Panc1 (cell line): Measurements from ENCODE around the gene CDK5RAP3. TPM values are rescaled to one million over a fixed set of nuclear protein-coding genes. Genes with fewer than 3 reads are reported as not detected.

Experiments
- ATAC-seq: fragments of 200-7000 bp; cut with Tn5 transposase; 2 replicates; pipeline ENCODE4 v1.9.1; 2020; ENCODE audit warnings: mild to moderate bottlenecking, moderate library complexity
- BruUV-seq: library from RNA; stranded (reverse); fragments of 400-500 nt; replicated peaks from 2 replicates; lab custom pipeline; 2021; lab: Mats Ljungman, UMichigan
- CTCF ChIA-PET: fragments of 300-600 bp; sonication (Branson Sonifier 250); formaldehyde crosslinking; loops from one replicate; lab custom pipeline; 2022; ENCODE audit warnings: antibody characterized with exemption; lab: Charles Lee
- POLR2A ChIA-PET: fragments of 300-600 bp; sonication (Branson Sonifier 250); formaldehyde crosslinking; loops from one replicate; lab custom pipeline; 2022; ENCODE audit warnings: antibody characterized with exemption; lab: Charles Lee
- DNase-seq: peaks from one replicate; pipeline ENCODE4 v3.0.0-alpha.2; 2010; ENCODE audit warnings: low read depth, low spot score
- H3K27ac ChIP-seq: 2 replicates; pipeline ENCODE4 v1.5.1; 2011; ENCODE audit warnings: mild to moderate bottlenecking, low read length, inconsistent platforms
- H3K27me3 ChIP-seq: fragments of 200-500 bp; sonication (Bioruptor generic); 2 replicates; pipeline ENCODE4 v1.6.0; 2014; ENCODE audit warnings: low read length, inconsistent platforms; ENCODE audit not compliant: control insufficient read depth, insufficient read depth
- H3K36me3 ChIP-seq: fragments of 200-500 bp; sonication (Bioruptor generic); 2 replicates; pipeline ENCODE4 v1.5.1; 2014; ENCODE audit warnings: inconsistent platforms, mild to moderate bottlenecking, low read length, moderate library complexity; ENCODE audit not compliant: control insufficient read depth, insufficient read depth
- H3K4me1 ChIP-seq: 2 replicates; pipeline ENCODE4 v1.5.1; 2011; ENCODE audit warnings: inconsistent platforms, mild to moderate bottlenecking, low read length, moderate library complexity; ENCODE audit not compliant: control insufficient read depth, insufficient read depth
- H3K4me3 ChIP-seq, 2 experiments: 2 replicates each; pipeline ENCODE4 v1.5.1; 2011 to 2012; ENCODE audit warnings: low read depth in 2 of 2, low read length in 2 of 2, mild to moderate bottlenecking in 2 of 2, inconsistent platforms in 1 of 2, moderate library complexity in 1 of 2
- H3K9me3 ChIP-seq: fragments of 200-500 bp; sonication (Bioruptor generic); 2 replicates; pipeline ENCODE4 v1.5.1; 2014; ENCODE audit warnings: low read depth, mild to moderate bottlenecking, inconsistent platforms, low read length, moderate library complexity; ENCODE audit not compliant: control insufficient read depth, insufficient read depth
- CTCF ChIP-seq: fragments of 450-650 bp; IDR thresholded peaks from 2 replicates; pipeline ENCODE4 v1.5.1; 2017; ENCODE audit warnings: mild to moderate bottlenecking
- POLR2AphosphoS5 ChIP-seq: IDR thresholded peaks from 2 replicates; pipeline ENCODE4 v1.6.1; 2012; ENCODE audit warnings: mild to moderate bottlenecking, low read depth, low read length, moderate library complexity
- REST ChIP-seq, 2 experiments: IDR thresholded peaks; 2 replicates each; pipeline ENCODE4 v1.6.1; 2011 to 2012; ENCODE audit warnings: low read depth in 2 of 2, control low read depth in 1 of 2, low read length in 1 of 2, mild to moderate bottlenecking in 1 of 2, moderate library complexity in 1 of 2; ENCODE audit not compliant: insufficient read depth in 1 of 2
- SIN3A ChIP-seq: IDR thresholded peaks from 2 replicates; pipeline ENCODE4 v1.6.1; 2012; ENCODE audit warnings: low read depth, mild to moderate bottlenecking, low read length, moderate library complexity, borderline replicate concordance; ENCODE audit not compliant: insufficient read depth
- TCF7L2 ChIP-seq: IDR thresholded peaks from 2 replicates; pipeline ENCODE4 v1.6.1; 2011; ENCODE audit warnings: mild to moderate bottlenecking, low read depth, low read length, inconsistent platforms
- in situ Hi-C: cut with HindIII; loops from 2 replicates; pipeline ENCODE4 v1.10.0; 2016; ENCODE audit warnings: low sequenced_read_pairs, low pct_unique_long_range_greater_than_20kb
- intact Hi-C: fragments of 100-400 bp; cut with micrococcal nuclease; formaldehyde crosslinking; loops from one replicate; pipeline ENCODE4 v1.10.0; 2022; ENCODE audit not compliant: unreplicated experiment
- total RNA-seq: library from RNA; stranded (reverse); gene quantifications from one replicate; pipeline ENCODE4 v1.2.1, GENCODE V29; 2021; ENCODE audit not compliant: unreplicated experiment

The CDK5RAP3 gene
- total RNA-seq, 1 experiment from 2014 or later, result 193 TPM

GRCh38 chr17:48013876-48014594 is 43.1 kb downstream of the CDK5RAP3 start:
- no peak overlapping the region for H3K4me3 ChIP-seq
- POLR2A ChIA-PET, result interaction anchor here (0.6 kb wide), 2 partner anchors 67 to 85 kb away, joined by 3 to 4 read pairs; no protein-coding TSS in a partner anchor
- ATAC-seq (no peak), DNase-seq (no peak)
- BruUV-seq, result no TSS peak
- H3K27ac ChIP-seq, result no peak overlapping the region
- in situ Hi-C loops (no loop called here), intact Hi-C loops (no loop called here)
- CTCF ChIA-PET, result interaction anchor here (0.5 to 0.7 kb wide), 3 partner anchors 18 to 209 kb away, joined by 4 to 7 read pairs (median 5); no protein-coding TSS in a partner anchor
- peaks cover 13% of the 10 kb centered on the region; the same call in 1 of the 2 replicates for H3K4me1 ChIP-seq
- no peaks in the 10 kb centered on the region for H3K9me3 ChIP-seq
- H3K27me3 ChIP-seq, result no peaks in the 10 kb centered on the region
- H3K36me3 ChIP-seq, result no peaks in the 10 kb centered on the region
- no peak for TF ChIP-seq POLR2AphosphoS5
- no peak for TF ChIP-seq SIN3A
- TF ChIP-seq REST (IDR thresholded peaks at IDR 0.05; ENCODE audit: insufficient read depth in 1 of 2, low read depth in 2 of 2, low read length in 1 of 2), result no peak
- no peak for TF ChIP-seq CTCF
- no peak for TF ChIP-seq TCF7L2

- ATAC-seq (no peak), DNase-seq (no peak)
- TF ChIP-seq TCF7L2 (no peak), SIN3A (no peak), POLR2AphosphoS5 (no peak), CTCF (no peak), REST (IDR thresholded peaks at IDR 0.05; ENCODE audit: insufficient read depth in 1 of 2, low read depth in 2 of 2, low read length in 1 of 2) (no peak)
- POLR2A ChIA-PET, result no interaction called here
- peaks cover 13% of the 10 kb centered on the region; the same call in 1 of the 2 replicates for H3K4me1 ChIP-seq
- H3K36me3 ChIP-seq, result no peaks in the 10 kb centered on the region
- intact Hi-C loops (loop anchor here (5.0 kb wide), 1 partner anchor 172 kb away; the partner anchor contains the start of gene SCRN2), in situ Hi-C loops (no loop called here)
- CTCF ChIA-PET, result no interaction called here
- H3K27ac ChIP-seq, result peak overlapping the region; percentile 48; the same call in 1 of the 2 replicates
- H3K4me3 ChIP-seq, result no peak overlapping the region
- no peaks in the 10 kb centered on the region for H3K9me3 ChIP-seq
- H3K27me3 ChIP-seq, result no peaks in the 10 kb centered on the region
- BruUV-seq, result no TSS peak
These were observed 43.7 kb downstream of the CDK5RAP3 start for GRCh38 chr17:48014595-48015111.
